Measurements from ENCODE around the gene PMIS2. TPM values are rescaled to one million over a fixed set of nuclear protein-coding genes. Genes with fewer than 3 reads are reported as not detected.

The PMIS2 gene
- total and polyA plus RNA-seq, 2 experiments from 2014 or later, result not detected

DNA sequence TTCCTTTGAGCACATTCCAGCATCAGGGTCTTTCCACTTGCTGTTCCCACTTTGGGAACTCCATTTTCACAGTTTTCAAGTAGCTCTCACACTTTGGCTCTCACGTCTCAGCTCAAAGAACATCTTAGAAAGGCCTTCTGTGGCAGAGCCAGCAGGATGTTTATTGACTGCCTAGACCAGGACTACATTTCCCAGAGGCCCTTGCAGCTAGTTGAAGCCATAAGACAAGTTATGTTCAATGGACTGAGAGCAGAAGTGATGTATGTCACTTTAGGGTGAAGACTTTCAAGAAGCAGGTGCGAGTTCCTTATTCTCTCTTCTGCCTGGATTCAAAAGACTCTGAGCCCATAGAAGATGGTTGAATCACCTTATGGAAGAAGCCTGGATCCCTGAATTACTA lies 22.3 kb downstream of the PMIS2 start:
- H3F3A ChIP-seq (ENCODE audit: insufficient read depth), result no peaks in the 10 kb centered on the region
- no peak overlapping the region for H3K27ac ChIP-seq
- H3K36me3 ChIP-seq (ENCODE audit: low read depth), result no peaks in the 10 kb centered on the region
- H3K9me2 ChIP-seq (ENCODE audit: insufficient read depth), result no peaks in the 10 kb centered on the region
- H3K79me2 ChIP-seq (ENCODE audit: insufficient read depth), result no peaks in the 10 kb centered on the region
- no peak overlapping the region for H3K4me3 ChIP-seq
- TF ChIP-seq EZH2 (IDR thresholded peaks at IDR 0.05; ENCODE audit: insufficient read depth, poor library complexity, severe bottlenecking) (no peak), EZH2phosphoT487 (IDR thresholded peaks at IDR 0.05; ENCODE audit: insufficient read depth, low read depth) (no peak)
- WGBS, 2 experiments (ENCODE audit: low coverage in 1 of 2, low lambda C conversion rate in 2 of 2, missing lambda C conversion rate in 2 of 2), result 27 to 31% methylated on average over 2 of the region's 2 CpGs
- in situ Hi-C loops (cut with MboI), result no loop called here
- no peak overlapping the region for H3K9ac ChIP-seq
- no peaks in the 10 kb centered on the region for H3K9me3 ChIP-seq (ENCODE audit: low read depth)
- no peaks in the 10 kb centered on the region for H4K20me1 ChIP-seq (ENCODE audit: insufficient read depth)
- no peak for DNase-seq
- no peaks in the 10 kb centered on the region for H3K27me3 ChIP-seq (replicated peaks; ENCODE audit: insufficient read depth)
- H2AFZ ChIP-seq, result no peak overlapping the region
- no peaks in the 10 kb centered on the region for H3K4me1 ChIP-seq (ENCODE audit: insufficient read depth)
- H3K4me2 ChIP-seq (ENCODE audit: unreplicated experiment), result no peak overlapping the region

DNA sequence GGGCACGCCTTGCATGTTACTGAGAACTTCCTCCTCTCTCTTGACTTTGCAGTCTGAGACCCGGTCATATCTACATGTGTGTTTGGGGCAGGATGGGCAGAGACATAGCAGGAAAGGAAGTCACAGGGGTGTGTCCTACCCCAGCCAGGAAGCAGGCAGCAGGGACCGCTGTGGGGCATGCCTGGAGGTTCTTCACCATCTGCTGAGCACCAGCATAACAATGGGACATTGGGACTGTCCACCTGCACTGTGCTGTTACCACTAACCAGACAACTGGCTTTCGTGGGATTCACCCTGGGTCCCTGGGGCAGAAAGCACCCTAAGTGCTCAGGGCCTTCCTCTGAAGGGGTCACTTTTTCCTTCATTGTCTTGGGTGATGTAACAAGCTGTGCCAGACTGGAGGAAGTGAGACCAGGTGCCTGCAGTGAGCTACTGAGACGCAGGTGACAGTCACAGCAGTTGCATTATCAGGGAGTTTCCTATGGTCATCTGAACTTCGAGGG lies 23.9 kb downstream of the PMIS2 start:
- H3K4me1 ChIP-seq (ENCODE audit: insufficient read depth), result no peaks in the 10 kb centered on the region
- H3K4me2 ChIP-seq (ENCODE audit: unreplicated experiment), result no peak overlapping the region
- H3K9me3 ChIP-seq (ENCODE audit: low read depth), result no peaks in the 10 kb centered on the region
- in situ Hi-C loops (cut with MboI), result no loop called here
- no peaks in the 10 kb centered on the region for H3F3A ChIP-seq (ENCODE audit: insufficient read depth)
- H3K27ac ChIP-seq, result no peak overlapping the region
- H3K9me2 ChIP-seq (ENCODE audit: insufficient read depth), result no peaks in the 10 kb centered on the region
- WGBS, 2 experiments (ENCODE audit: low coverage in 1 of 2, low lambda C conversion rate in 2 of 2, missing lambda C conversion rate in 2 of 2), result 65 to 67% methylated on average over 6 of the region's 6 CpGs
- H3K79me2 ChIP-seq (ENCODE audit: insufficient read depth), result no peaks in the 10 kb centered on the region
- no peak overlapping the region for H2AFZ ChIP-seq
- no peak for DNase-seq
- no peak overlapping the region for H3K9ac ChIP-seq
- H3K27me3 ChIP-seq (replicated peaks; ENCODE audit: insufficient read depth), result no peaks in the 10 kb centered on the region
- no peaks in the 10 kb centered on the region for H3K36me3 ChIP-seq (ENCODE audit: low read depth)
- TF ChIP-seq EZH2 (IDR thresholded peaks at IDR 0.05; ENCODE audit: insufficient read depth, poor library complexity, severe bottlenecking), result no peak
- TF ChIP-seq EZH2phosphoT487 (IDR thresholded peaks at IDR 0.05; ENCODE audit: insufficient read depth, low read depth), result no peak
- H4K20me1 ChIP-seq (ENCODE audit: insufficient read depth), result no peaks in the 10 kb centered on the region
- no peak overlapping the region for H3K4me3 ChIP-seq

DNA sequence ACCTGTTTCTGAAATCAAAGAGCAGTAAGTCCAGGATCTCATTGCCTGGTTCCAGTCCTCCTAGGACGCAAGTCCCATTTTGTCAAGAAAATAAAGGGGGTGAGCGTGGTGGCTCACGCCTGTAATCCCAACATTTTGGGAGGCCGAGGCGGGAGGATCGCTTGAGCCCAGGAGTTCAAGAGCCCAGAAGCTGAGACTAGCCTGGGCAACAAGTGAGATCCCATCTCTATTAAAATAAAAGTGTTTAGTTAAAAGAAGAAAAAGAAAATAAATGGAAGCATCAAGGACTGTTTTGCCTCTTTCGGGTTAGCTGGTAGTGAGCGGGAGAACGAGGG lies 26.2 kb downstream of the PMIS2 start:
- H3K4me1 ChIP-seq (ENCODE audit: insufficient read depth), result no peaks in the 10 kb centered on the region
- H3K27ac ChIP-seq, result no peak overlapping the region
- in situ Hi-C loops (cut with MboI), result no loop called here
- peak overlapping the region; percentile 99 for H2AFZ ChIP-seq
- H3F3A ChIP-seq (ENCODE audit: insufficient read depth), result no peaks in the 10 kb centered on the region
- peak overlapping the region; percentile 88 for H3K4me2 ChIP-seq (ENCODE audit: unreplicated experiment)
- peak overlapping the region; percentile 90 for H3K4me3 ChIP-seq
- H3K9ac ChIP-seq, result peak overlapping the region; percentile 87
- H3K9me2 ChIP-seq (ENCODE audit: insufficient read depth), result no peaks in the 10 kb centered on the region
- no peaks in the 10 kb centered on the region for H3K79me2 ChIP-seq (ENCODE audit: insufficient read depth)
- no peaks in the 10 kb centered on the region for H3K27me3 ChIP-seq (replicated peaks; ENCODE audit: insufficient read depth)
- no peaks in the 10 kb centered on the region for H3K36me3 ChIP-seq (ENCODE audit: low read depth)
- no peak for DNase-seq
- H4K20me1 ChIP-seq (ENCODE audit: insufficient read depth), result no peaks in the 10 kb centered on the region
- no peak for TF ChIP-seq EZH2 (IDR thresholded peaks at IDR 0.05; ENCODE audit: insufficient read depth, poor library complexity, severe bottlenecking)
- TF ChIP-seq EZH2phosphoT487 (IDR thresholded peaks at IDR 0.05; ENCODE audit: insufficient read depth, low read depth), result no peak
- 7 to 24% methylated on average over 9 of the region's 9 CpGs for WGBS, 2 experiments (ENCODE audit: low coverage in 1 of 2, low lambda C conversion rate in 2 of 2, missing lambda C conversion rate in 2 of 2)
- H3K9me3 ChIP-seq (ENCODE audit: low read depth), result no peaks in the 10 kb centered on the region

DNA sequence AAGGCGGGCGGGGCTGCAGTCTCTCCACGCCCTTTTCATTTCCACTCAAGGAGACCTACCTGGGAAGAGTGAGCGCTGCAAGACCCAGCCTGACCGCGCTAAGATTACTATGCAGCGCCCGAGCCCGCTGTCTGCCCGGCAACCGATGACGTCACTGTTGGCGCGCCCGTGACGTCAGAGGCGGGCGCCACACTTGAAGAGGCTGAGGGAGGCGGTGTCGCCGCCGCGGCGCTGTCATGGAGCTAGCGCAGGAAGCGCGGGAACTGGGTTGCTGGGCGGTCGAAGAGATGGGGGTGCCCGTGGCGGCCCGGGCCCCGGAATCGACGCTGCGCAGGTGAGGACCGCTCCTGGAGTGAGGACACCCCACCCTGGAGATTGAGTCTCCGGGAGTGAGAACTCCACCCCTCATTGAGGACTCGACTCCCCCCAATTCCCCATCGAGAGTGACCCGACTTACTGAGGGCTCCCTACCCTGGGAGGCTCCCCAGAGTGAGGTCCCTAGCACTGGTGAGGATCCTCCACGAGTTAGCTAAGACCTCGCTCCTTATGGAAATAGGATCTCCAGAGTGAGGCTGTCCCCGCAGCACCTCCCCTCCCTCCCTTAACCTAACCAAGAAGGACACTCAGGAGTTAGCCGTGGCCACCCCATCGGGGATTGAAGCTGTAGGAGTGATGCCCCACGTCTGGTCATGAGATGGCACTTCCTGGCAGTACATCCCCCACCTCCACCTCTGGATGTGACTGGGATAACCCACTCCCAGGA lies 26.8 kb downstream of the PMIS2 start, which contains the start of gene HAUS5:
TSS of gene HAUS5 (plus strand) at position 177 of the 763 bp plus-strand sequence. CDS start at position 237, 60 bp downstream.
- no peaks in the 10 kb centered on the region for H3K27me3 ChIP-seq (replicated peaks; ENCODE audit: insufficient read depth)
- H3K4me1 ChIP-seq (ENCODE audit: insufficient read depth), result no peaks in the 10 kb centered on the region
- H4K20me1 ChIP-seq (ENCODE audit: insufficient read depth), result no peaks in the 10 kb centered on the region
- H3K9me3 ChIP-seq (ENCODE audit: low read depth), result no peaks in the 10 kb centered on the region
- no peaks in the 10 kb centered on the region for H3F3A ChIP-seq (ENCODE audit: insufficient read depth)
- no peak for TF ChIP-seq EZH2 (IDR thresholded peaks at IDR 0.05; ENCODE audit: insufficient read depth, poor library complexity, severe bottlenecking)
- no peak for TF ChIP-seq EZH2phosphoT487 (IDR thresholded peaks at IDR 0.05; ENCODE audit: insufficient read depth, low read depth)
- H3K79me2 ChIP-seq (ENCODE audit: insufficient read depth), result no peaks in the 10 kb centered on the region
- in situ Hi-C loops (cut with MboI), result no loop called here
- H3K27ac ChIP-seq, result no peak within 1 kb of the TSS
- H3K4me3 ChIP-seq, result peak within 1 kb of the TSS; percentile 90
- peak within 1 kb of the TSS; percentile 99 for H2AFZ ChIP-seq
- no peaks in the 10 kb centered on the region for H3K36me3 ChIP-seq (ENCODE audit: low read depth)
- H3K9ac ChIP-seq, result peak within 1 kb of the TSS; percentile 87
- H3K4me2 ChIP-seq (ENCODE audit: unreplicated experiment), result peak within 1 kb of the TSS; percentile 88
- WGBS, 2 experiments (ENCODE audit: low coverage in 1 of 2, low lambda C conversion rate in 2 of 2, missing lambda C conversion rate in 2 of 2), result 1% methylated on average over 47 of the region's 47 CpGs
- no peaks in the 10 kb centered on the region for H3K9me2 ChIP-seq (ENCODE audit: insufficient read depth)
- peak; percentile 93 for DNase-seq
